CD4-positive, alpha-beta memory T cell (primary cell): ENCODE data around the gene CDH13. TPM values are rescaled to one million over a fixed set of nuclear protein-coding genes. Genes with fewer than 3 reads are reported as not detected.

Source experiments
- CTCF ChIA-PET: fragments of 350-600 bp; sonication (Branson Sonifier 250); formaldehyde crosslinking; loops from one replicate; lab custom pipeline; 2021; ENCODE audit warnings: inconsistent platforms; ENCODE audit not compliant: partially characterized antibody; lab: Charles Lee
- POLR2A ChIA-PET: fragments of 350-600 bp; sonication (Branson Sonifier 250); formaldehyde crosslinking; loops from one replicate; lab custom pipeline; 2021; ENCODE audit not compliant: partially characterized antibody; lab: Charles Lee
- DNase-seq, 5 donors: peaks; one replicate each; pipeline versions ENCODE4 v3.0.0 to v3.0.0-alpha.2; 2020 to 2022; ENCODE audit warnings: mixed read lengths in 1 of 5
- H3K27ac ChIP-seq: one replicate; pipeline ENCODE4 v1.7.0; 2013; ENCODE audit warnings: low read depth, low read length
- H3K27me3 ChIP-seq: 2 replicates; pipeline ENCODE4 v1.7.0; 2013; ENCODE audit warnings: mild to moderate bottlenecking, low read length, moderate library complexity; ENCODE audit not compliant: insufficient read depth
- H3K36me3 ChIP-seq: 2 replicates; pipeline ENCODE4 v1.7.0; 2013; ENCODE audit warnings: mild to moderate bottlenecking, low read length, moderate library complexity; ENCODE audit not compliant: insufficient read depth
- H3K4me1 ChIP-seq: 2 replicates; pipeline ENCODE4 v1.7.0; 2013; ENCODE audit warnings: mild to moderate bottlenecking, low read length, moderate library complexity; ENCODE audit not compliant: insufficient read depth
- H3K4me3 ChIP-seq, 2 donors: one replicate each; pipeline ENCODE4 v1.7.0; 2013; ENCODE audit warnings: low read length in 2 of 2, mild to moderate bottlenecking in 1 of 2
- H3K9me3 ChIP-seq, 2 donors: one replicate each; pipeline ENCODE4 v1.7.0; 2013; ENCODE audit warnings: low read length in 2 of 2, control low read depth in 1 of 2; ENCODE audit not compliant: control insufficient read depth in 1 of 2
- H3K27ac Mint-ChIP-seq, 7 donors: one replicate each; pipeline ENCODE4 v1.8.0; 2020 to 2021; ENCODE audit warnings: mixed read lengths in 7 of 7, mild to moderate bottlenecking in 6 of 7, inconsistent platforms in 3 of 7, moderate library complexity in 3 of 7
- H3K27me3 Mint-ChIP-seq, 2 donors: one replicate each; pipeline ENCODE4 v1.8.0; 2020 to 2021; ENCODE audit warnings: mixed read lengths in 2 of 2
- H3K36me3 Mint-ChIP-seq, 2 donors: one replicate each; pipeline ENCODE4 v1.8.0; 2020 to 2021; ENCODE audit warnings: mixed read lengths in 2 of 2, inconsistent platforms in 1 of 2, mild to moderate bottlenecking in 1 of 2
- H3K4me1 Mint-ChIP-seq, 4 donors: one replicate each; pipeline ENCODE4 v1.8.0; 2020 to 2021; ENCODE audit warnings: mixed read lengths in 4 of 4, mild to moderate bottlenecking in 1 of 4
- H3K4me3 Mint-ChIP-seq, 8 donors: one replicate each; pipeline ENCODE4 v1.8.0; 2020 to 2021; ENCODE audit warnings: mixed read lengths in 8 of 8, mild to moderate bottlenecking in 7 of 8, moderate library complexity in 6 of 8, inconsistent platforms in 3 of 8
- H3K9me3 Mint-ChIP-seq, 8 donors: one replicate each; pipeline ENCODE4 v1.8.0; 2020 to 2021; ENCODE audit warnings: mixed read lengths in 8 of 8, mild to moderate bottlenecking in 5 of 8, inconsistent platforms in 3 of 8, moderate library complexity in 1 of 8
- intact Hi-C: fragments of 100-400 bp; cut with micrococcal nuclease; formaldehyde crosslinking; loops from one replicate; pipeline ENCODE4 v1.15.1; 2023
- polyA plus RNA-seq, 2 donors: library from polyadenylated mRNA; unstranded; fragments of 300-500 nt; fragmentation: Illumina TruSeq; gene quantifications; one replicate each; pipeline ENCODE4 v1.2.3, GENCODE V29; 2021
- total RNA-seq, 2 experiments: library from RNA; stranded (reverse); gene quantifications; one replicate each; pipeline ENCODE4 v1.2.3, GENCODE V29; 2021

Gene CDH13
- total and polyA plus RNA-seq, 4 experiments from 2014 or later = not detected

DNA sequence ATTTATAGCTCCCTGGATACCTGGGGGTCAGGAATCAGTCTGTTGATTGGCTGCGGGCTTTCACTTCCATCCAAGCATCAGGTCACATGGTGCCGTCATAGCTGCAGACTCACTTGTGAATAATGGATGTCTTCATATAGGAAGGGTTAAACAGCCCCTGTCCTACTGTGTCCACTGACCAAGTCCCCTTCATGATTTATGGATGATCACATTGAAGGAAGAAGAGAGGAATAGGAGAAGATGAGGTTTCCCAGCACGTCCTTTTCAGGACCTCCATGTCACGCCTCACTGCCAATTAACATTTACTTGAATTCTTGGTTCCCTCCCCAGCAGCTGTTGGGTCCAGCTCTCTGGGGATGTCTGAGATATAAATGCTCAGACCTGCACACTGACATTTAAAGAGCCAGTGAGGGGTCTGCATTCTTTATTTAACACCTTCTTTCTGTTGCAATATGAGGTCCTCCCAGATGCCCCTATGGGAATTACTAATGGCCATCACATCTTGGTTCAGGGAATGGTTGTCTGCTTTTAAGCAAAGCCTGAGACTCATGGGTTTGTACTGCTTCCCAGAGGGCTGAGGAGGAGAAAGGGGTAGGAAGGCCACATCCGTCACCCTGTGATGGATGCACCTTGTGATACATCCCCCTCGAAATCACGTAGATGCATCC lies 950.4 kb downstream of the CDH13 start:
- DNase-seq = no peak
- Histone ChIP-seq H3K4me3 (no peak overlapping the region), H3K27me3 (no peaks in the 10 kb centered on the region), H3K36me3 (no peaks in the 10 kb centered on the region), H3K4me1 (no peaks in the 10 kb centered on the region), H3K9me3 (peaks cover 0 to 3% of the 10 kb centered on the region in 2 donors), H3K27ac (no peak overlapping the region)
- Mint-ChIP-seq H3K27me3 (peaks cover 0 to 2% of the 10 kb centered on the region in 2 donors), H3K9me3 (peaks cover 0 to 13% (median 6%) of the 10 kb centered on the region in 8 donors), H3K36me3 (no peaks in the 10 kb centered on the region), H3K27ac (no peak overlapping the region), H3K4me1 (no peaks in the 10 kb centered on the region), H3K4me3 (no peak overlapping the region)
- CTCF ChIA-PET = no interaction called here
- POLR2A ChIA-PET = no interaction called here
- intact Hi-C loops = no loop called here

- H3K27ac Mint-ChIP-seq = no peak overlapping the region
- POLR2A ChIA-PET = no interaction called here
- CTCF ChIA-PET = no interaction called here
- Histone ChIP-seq H3K4me3 (no peak overlapping the region), H3K36me3 (no peaks in the 10 kb centered on the region), H3K27me3 (no peaks in the 10 kb centered on the region), H3K27ac (no peak overlapping the region), H3K9me3 (peaks cover 0 to 3% of the 10 kb centered on the region in 2 donors), H3K4me1 (no peaks in the 10 kb centered on the region)
- H3K4me1 Mint-ChIP-seq = no peaks in the 10 kb centered on the region
- no peak for DNase-seq
- H3K9me3 Mint-ChIP-seq = peaks cover 0 to 13% (median 6%) of the 10 kb centered on the region in 8 donors
- H3K36me3 Mint-ChIP-seq = no peaks in the 10 kb centered on the region
- peaks cover 2% of the 10 kb centered on the region in 2 donors for H3K27me3 Mint-ChIP-seq
- no peak overlapping the region for H3K4me3 Mint-ChIP-seq
- intact Hi-C loops = no loop called here
Observed at GRCh38 chr16:83578171-83578570, 951.4 kb downstream of the CDH13 start.

GRCh38 chr16:83579027-83579426 lies 952.3 kb downstream of the CDH13 start:
- no peak for DNase-seq
- no peak overlapping the region for H3K27ac ChIP-seq
- H3K4me3 ChIP-seq = no peak overlapping the region
- peaks cover 2% of the 10 kb centered on the region in 2 donors for H3K27me3 Mint-ChIP-seq
- H3K27ac Mint-ChIP-seq = no peak overlapping the region
- H3K27me3 ChIP-seq = no peaks in the 10 kb centered on the region
- no peaks in the 10 kb centered on the region for H3K4me1 Mint-ChIP-seq
- H3K36me3 Mint-ChIP-seq = no peaks in the 10 kb centered on the region
- POLR2A ChIA-PET = no interaction called here
- intact Hi-C loops = no loop called here
- H3K4me3 Mint-ChIP-seq = no peak overlapping the region
- CTCF ChIA-PET = no interaction called here
- H3K9me3 ChIP-seq = no peaks in the 10 kb centered on the region
- H3K4me1 ChIP-seq = no peaks in the 10 kb centered on the region
- H3K9me3 Mint-ChIP-seq = peaks cover 0 to 11% (median 6%) of the 10 kb centered on the region in 8 donors
- no peaks in the 10 kb centered on the region for H3K36me3 ChIP-seq

GRCh38 chr16:83579436-83579835 lies 952.7 kb downstream of the CDH13 start:
- POLR2A ChIA-PET = no interaction called here
- H3K27ac Mint-ChIP-seq = no peak overlapping the region
- CTCF ChIA-PET = no interaction called here
- no peaks in the 10 kb centered on the region for H3K36me3 Mint-ChIP-seq
- no peak for DNase-seq
- no peak overlapping the region for H3K4me3 ChIP-seq
- no peak overlapping the region for H3K27ac ChIP-seq
- H3K9me3 ChIP-seq = no peaks in the 10 kb centered on the region
- peaks cover 2% of the 10 kb centered on the region in 2 donors for H3K27me3 Mint-ChIP-seq
- no peaks in the 10 kb centered on the region for H3K27me3 ChIP-seq
- H3K36me3 ChIP-seq = no peaks in the 10 kb centered on the region
- peaks cover 0 to 11% (median 6%) of the 10 kb centered on the region in 8 donors for H3K9me3 Mint-ChIP-seq
- intact Hi-C loops = no loop called here
- H3K4me3 Mint-ChIP-seq = no peak overlapping the region
- no peaks in the 10 kb centered on the region for H3K4me1 Mint-ChIP-seq
- H3K4me1 ChIP-seq = no peaks in the 10 kb centered on the region

GRCh38 chr16:83581082-83581481 lies 954.3 kb downstream of the CDH13 start:
- H3K27ac Mint-ChIP-seq = peak overlapping the region in 1 of 7 donors; percentile 50
- no peak for DNase-seq
- Histone ChIP-seq H3K4me3 (no peak overlapping the region), H3K27ac (no peak overlapping the region), H3K27me3 (no peaks in the 10 kb centered on the region), H3K36me3 (no peaks in the 10 kb centered on the region), H3K9me3 (no peaks in the 10 kb centered on the region), H3K4me1 (no peaks in the 10 kb centered on the region)
- ChIA-PET POLR2A (no interaction called here), CTCF (no interaction called here)
- intact Hi-C loops = no loop called here
- H3K4me3 Mint-ChIP-seq = no peak overlapping the region
- peaks cover 0 to 10% (median 2%) of the 10 kb centered on the region in 8 donors for H3K9me3 Mint-ChIP-seq
- peaks cover 0 to 1% (median 0%) of the 10 kb centered on the region in 4 donors for H3K4me1 Mint-ChIP-seq
- H3K27me3 Mint-ChIP-seq = peaks cover 2% of the 10 kb centered on the region in 2 donors
- H3K36me3 Mint-ChIP-seq = no peaks in the 10 kb centered on the region

DNA sequence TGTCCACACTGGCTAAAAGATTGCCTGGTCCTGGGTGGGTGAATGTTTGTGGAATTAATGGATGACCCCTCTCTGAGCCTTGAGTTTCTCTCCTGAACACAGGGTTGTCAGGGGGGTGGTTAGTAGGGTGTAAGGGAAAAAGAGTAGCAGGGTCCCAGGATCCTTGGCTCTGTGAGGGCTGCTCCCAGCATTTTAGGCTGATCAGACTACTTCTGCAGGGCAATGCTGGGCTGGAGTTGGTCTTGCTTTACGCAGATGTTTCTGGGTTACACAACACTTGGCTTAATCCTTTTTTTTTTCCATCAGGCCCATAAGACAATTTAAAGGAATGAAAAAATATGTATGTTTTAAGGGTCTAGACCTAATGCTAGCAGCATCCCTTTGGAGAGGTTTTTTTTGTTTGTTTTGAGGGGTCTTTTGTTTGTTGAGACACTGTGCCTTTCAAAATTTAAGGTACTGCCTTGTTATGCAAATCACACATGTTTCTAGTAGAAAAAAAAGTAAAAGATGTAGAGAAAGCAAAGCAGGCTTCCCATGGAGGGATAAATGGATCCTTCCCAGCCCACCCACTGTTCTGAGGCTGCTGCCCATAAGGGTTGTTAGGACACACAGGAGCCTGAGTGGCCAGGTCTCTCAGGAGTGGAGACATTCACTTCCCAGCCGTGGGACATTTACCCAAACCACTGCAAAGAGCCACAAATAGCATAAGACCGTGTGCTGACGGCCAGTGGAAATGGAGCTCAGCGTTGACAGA lies 955.4 kb downstream of the CDH13 start:
- H3K4me1 ChIP-seq = no peaks in the 10 kb centered on the region
- intact Hi-C loops = no loop called here
- no peaks in the 10 kb centered on the region for H3K9me3 ChIP-seq
- H3K36me3 Mint-ChIP-seq = no peaks in the 10 kb centered on the region
- H3K4me3 Mint-ChIP-seq = no peak overlapping the region
- peaks cover 2% of the 10 kb centered on the region in 2 donors for H3K27me3 Mint-ChIP-seq
- no peak for DNase-seq
- H3K27me3 ChIP-seq = no peaks in the 10 kb centered on the region
- H3K27ac ChIP-seq = no peak overlapping the region
- CTCF ChIA-PET = no interaction called here
- H3K9me3 Mint-ChIP-seq = peaks cover 0 to 4% (median 0%) of the 10 kb centered on the region in 8 donors
- no peak overlapping the region for H3K4me3 ChIP-seq
- no peaks in the 10 kb centered on the region for H3K36me3 ChIP-seq
- POLR2A ChIA-PET = no interaction called here
- H3K4me1 Mint-ChIP-seq = peaks cover 0 to 1% (median 0%) of the 10 kb centered on the region in 4 donors
- no peak overlapping the region for H3K27ac Mint-ChIP-seq

DNA sequence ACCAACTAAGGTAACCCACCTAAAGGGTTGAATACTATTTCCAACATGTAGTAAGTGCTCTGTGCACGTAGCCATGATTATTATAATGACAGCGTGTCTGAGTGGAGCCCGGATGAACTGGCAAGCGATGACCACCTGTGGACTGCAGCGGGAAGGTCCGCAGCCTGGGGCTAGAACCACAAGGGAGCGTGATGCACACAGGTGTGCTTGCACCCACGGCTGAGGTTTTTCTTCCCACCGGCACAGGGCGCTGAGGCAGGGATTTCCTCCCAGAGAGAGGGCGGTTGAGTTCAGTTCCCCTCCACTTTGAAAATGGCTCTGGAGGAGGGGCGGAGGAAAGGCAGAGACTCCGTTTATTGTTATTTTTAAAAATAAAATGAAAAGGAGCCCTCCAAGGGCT lies 959.3 kb downstream of the CDH13 start:
- no peak overlapping the region for H3K4me3 ChIP-seq
- DNase-seq = no peak
- intact Hi-C loops = no loop called here
- H3K36me3 ChIP-seq = no peaks in the 10 kb centered on the region
- H3K9me3 ChIP-seq = no peaks in the 10 kb centered on the region
- no peak overlapping the region for H3K27ac ChIP-seq
- Mint-ChIP-seq H3K4me3 (no peak overlapping the region), H3K27me3 (peaks cover 2% of the 10 kb centered on the region in 2 donors), H3K27ac (no peak overlapping the region), H3K36me3 (no peaks in the 10 kb centered on the region), H3K9me3 (peaks cover 0 to 5% (median 0%) of the 10 kb centered on the region in 8 donors), H3K4me1 (peaks cover 0 to 1% (median 0%) of the 10 kb centered on the region in 4 donors)
- H3K4me1 ChIP-seq = no peaks in the 10 kb centered on the region
- ChIA-PET CTCF (no interaction called here), POLR2A (no interaction called here)
- no peaks in the 10 kb centered on the region for H3K27me3 ChIP-seq
